Smooth muscle cell of the coronary artery (primary cell): ENCODE data around the gene LAYN. TPM values are rescaled to one million over a fixed set of nuclear protein-coding genes. Genes with fewer than 3 reads are reported as not detected.

Source experiments
- total RNA-seq: library from RNA; depleted of rRNA; stranded (reverse); fragments of >200 nt; gene quantifications from 2 replicates; pipeline ENCODE4 v1.2.3, GENCODE V29; 2014; ENCODE audit warnings: low replicate concordance

LAYN gene, protein sequence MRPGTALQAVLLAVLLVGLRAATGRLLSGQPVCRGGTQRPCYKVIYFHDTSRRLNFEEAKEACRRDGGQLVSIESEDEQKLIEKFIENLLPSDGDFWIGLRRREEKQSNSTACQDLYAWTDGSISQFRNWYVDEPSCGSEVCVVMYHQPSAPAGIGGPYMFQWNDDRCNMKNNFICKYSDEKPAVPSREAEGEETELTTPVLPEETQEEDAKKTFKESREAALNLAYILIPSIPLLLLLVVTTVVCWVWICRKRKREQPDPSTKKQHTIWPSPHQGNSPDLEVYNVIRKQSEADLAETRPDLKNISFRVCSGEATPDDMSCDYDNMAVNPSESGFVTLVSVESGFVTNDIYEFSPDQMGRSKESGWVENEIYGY
- 6.5 and 61.4 TPM in 2 replicates for total RNA-seq

DNA sequence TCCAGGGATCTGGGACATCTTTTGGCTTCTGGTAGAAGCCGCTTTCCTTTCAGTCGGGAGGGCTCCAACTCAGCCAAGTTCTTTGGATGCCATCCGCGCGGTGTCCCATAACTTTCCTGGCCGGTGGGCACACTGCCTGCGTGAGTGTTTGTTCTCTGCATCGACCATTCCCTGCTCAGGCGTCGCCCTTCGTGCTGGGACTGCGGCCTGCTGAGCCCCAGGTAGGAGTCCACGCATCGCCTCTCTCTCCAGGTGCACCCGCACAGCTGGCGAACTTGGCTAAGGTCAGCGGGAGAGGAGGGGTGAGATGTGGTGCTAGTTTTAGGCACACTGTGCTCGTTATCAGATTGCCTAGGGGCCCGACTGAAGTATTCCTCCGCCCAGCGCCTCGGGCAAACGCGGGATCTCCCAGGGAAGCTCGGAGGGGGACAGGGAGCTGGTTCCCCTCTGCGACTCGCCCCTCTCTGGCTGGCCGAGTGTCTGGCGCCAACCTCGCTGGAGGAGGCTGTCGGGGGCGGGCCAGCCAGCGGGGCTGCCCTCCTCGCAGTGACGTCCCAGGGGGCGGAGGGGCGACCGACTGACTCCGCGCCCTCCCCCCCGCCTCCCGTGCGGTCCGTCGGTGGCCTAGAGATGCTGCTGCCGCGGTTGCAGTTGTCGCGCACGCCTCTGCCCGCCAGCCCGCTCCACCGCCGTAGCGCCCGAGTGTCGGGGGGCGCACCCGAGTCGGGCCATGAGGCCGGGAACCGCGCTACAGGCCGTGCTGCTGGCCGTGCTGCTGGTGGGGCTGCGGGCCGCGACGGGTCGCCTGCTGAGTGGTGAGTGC is at the start of gene LAYN:
LAYN (plus strand) TSS at position 607 of the 823 bp plus-strand sequence; CDS start at position 731, 124 bp downstream.

DNA sequence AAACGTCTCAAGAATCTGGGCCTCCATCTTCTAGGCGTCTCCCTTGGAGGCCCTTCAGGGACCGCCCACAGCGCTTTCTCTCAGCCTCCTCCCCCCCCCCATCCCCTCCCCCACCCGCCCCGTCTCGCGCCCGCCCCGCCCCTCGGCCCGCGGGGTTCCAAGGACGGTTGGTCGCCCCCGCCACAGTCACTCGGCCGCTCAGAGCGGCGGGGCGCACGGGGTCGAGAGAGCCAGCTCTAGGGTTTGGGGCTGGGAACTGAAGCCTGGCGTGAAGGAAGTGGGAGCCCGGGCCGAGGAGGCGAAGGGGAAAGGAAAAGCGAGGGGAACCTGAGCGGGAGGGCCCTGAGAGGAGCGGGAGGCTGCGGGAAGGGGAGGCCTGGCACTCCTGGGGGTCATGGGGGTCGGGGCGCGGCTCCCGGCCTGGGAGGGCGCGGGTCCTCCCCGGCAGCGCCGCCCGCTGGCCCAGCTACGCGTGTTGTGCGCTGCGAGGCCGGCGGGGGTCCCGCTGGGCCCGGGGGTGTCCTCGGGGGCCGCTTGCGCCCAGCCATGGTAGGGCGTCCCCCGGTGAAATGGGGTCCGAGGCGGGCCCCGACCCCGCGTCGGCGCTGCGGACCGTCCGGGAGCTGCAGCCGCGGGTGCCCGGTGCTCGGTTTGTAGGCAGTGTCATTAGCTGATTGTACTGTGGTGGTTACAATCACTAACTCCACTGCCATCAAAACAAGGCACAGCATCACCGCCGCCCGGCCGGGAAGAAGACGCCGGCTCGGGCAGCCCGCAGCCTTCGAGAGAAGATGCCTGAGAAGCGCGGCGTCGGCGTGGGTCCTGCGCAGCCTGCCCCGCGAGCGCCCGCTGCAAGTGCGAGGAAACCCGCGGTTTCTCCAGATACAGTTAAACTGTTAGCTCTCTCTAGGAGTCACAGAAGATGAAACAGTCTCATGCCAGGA is 28.0 kb upstream of the LAYN start, which contains the start of gene BTG4:
BTG4 (minus strand) TSS at position 91 of the 944 bp plus-strand sequence. CDS start 13,610 bp downstream, outside the sequence.

DNA sequence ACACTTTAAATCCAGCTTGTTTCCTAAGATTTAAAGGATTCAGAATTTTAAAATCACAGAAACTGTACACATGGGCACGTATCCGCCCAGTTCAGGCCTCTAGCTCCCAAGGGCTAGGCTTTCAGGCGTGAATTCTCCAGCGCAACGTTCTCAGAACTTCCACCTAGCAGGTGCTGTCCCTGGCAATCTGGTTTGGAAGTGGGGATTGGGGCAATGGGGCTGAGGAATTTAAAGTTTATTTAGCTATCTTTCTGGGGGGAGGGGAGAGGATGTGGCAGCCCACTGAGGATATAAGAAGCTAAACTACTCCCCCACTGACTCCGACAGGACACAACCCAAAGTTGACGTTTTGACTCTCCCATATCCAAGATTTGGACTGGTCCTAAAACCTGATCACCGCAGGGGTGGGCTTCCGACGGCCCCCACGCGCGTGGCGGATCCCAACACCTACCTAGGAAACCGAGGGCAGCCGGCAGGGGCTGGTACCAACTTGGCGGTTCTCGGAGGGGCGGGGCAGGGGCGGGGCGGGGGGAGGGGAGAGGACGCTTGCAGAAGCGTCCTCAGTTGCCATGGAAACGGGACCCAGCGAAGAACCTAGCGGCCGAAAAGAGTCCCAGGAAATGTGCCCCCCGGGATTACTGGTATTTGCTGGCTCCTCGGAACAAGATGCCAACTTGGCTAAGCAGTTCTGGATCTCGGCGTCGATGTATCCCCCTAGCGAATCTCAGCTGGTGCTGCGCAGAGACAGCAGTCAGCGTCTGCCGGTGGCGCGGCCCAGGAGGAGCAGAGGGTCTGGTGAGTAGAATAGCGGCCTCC is 26.1 kb upstream of the LAYN start, which contains the start of gene HOATZ:
HOATZ (plus strand) TSS at position 563 of the 816 bp plus-strand sequence; CDS start at position 570, 7 bp downstream.

DNA sequence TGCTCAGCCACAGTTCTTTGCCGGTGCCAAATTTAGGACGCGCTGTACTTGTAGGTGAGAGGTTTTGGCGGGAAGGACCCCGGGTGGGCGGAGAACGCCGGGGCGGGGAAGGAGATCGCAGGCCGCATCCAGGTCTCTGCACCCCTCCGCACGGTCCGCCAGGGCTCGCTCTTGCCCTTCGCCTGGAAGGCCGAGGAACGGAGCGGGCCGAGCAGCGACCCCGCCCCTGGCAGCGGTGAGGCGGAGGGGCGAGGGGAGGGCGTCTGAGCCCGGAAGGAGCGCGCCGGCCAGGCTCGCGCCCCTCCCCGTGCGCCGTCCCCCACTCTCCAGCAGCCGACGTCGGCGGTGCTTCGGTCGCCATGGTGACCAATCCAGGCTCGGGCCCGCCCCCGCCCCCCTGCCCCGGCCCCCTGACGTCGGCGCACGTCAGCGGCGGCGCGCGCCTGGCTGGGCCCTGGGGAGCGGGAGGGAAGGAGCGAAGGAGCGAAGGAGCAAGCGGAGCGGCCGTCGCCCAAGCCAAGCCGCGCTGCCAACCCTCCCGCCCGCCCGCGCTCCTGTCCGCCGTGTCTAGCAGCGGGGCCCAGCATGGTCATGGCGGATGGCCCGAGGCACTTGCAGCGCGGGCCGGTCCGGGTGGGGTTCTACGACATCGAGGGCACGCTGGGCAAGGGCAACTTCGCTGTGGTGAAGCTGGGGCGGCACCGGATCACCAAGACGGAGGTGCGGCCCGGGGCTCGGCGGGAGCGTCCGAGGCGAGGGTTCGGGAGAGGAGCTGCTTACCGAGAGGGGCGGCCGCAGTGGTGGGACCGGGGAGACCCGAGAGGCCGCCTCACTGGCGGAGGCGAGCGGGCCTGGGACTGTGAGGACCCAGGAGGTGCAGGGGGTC is 61.7 kb downstream of the LAYN start, which contains the start of gene SIK2:
SIK2 (plus strand) TSS at position 471 of the 886 bp plus-strand sequence; CDS start at position 586, 115 bp downstream.

Other genes with a start within 250 kb of the LAYN start
- gene POU2AF3, start 242.2 kb upstream of the LAYN start, total RNA-seq = not detected in 2 replicates
- gene POU2AF1, start 161.4 kb upstream of the LAYN start, total RNA-seq = not detected in 2 replicates
- not detected in 2 replicates for gene BTG4, start 28.3 kb upstream of the LAYN start, total RNA-seq
- gene HOATZ, start 25.9 kb upstream of the LAYN start, total RNA-seq = not detected in 2 replicates
- 4.3 and 5.4 TPM in 2 replicates for gene SIK2, start 61.7 kb downstream of the LAYN start, total RNA-seq
- gene PPP2R1B, start 225.7 kb downstream of the LAYN start, total RNA-seq = 21.7 and 24.1 TPM in 2 replicates